ENCODE measurements around the gene CERS5. TPM values are rescaled to one million over a fixed set of nuclear protein-coding genes. Genes with fewer than 3 reads are reported as not detected.

CERS5 gene
- total RNA-seq, 1 donor from 2014 or later = 37.7 TPM

DNA sequence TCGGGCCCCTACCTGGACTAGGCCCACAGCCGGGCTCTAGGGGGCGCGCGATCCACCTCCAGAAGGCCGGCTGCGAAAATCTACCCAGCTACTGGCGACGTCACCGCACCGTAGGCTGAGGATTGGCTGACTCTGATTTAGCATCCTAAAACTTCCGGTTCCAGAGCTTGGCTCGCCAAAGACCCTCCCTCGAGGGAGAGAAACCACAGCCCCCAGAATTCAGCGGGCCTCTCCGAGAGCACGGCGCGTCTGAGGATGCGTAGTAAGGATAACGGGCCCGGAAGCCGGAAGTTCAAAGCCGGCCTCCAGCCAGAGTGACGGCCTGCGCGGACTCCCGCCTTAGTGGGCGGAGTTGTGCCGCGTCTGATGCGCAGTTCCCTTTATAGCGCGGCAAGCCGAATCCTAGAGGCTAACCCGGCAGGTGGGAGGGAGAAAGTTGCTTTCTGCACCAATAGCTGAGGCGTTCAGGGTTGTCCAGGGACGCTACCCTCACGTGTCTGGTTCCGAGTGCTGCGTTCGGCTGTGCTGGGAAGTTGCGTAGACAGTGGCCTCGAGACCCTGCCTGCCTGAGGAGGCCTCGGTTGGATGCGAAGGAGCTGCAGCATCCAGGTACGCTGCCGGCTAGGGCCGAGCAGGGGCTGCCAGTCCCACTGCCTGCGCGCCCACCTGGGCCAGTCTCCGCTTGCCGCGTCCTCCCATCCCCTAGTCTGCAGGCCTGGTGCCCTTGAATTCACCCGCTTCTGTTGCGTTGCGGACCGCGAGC is 55.3 kb downstream of the CERS5 start, which contains the start of gene COX14:
Gene COX14 (plus strand): TSS at position 544 of the 763 bp plus-strand sequence. CDS start 7,808 bp downstream, outside the sequence.
- Histone ChIP-seq H3K4me1 (peaks cover 52% of the 10 kb centered on the region), H3K27ac (peak within 1 kb of the TSS; percentile 97), H3K9me3 (no peaks in the 10 kb centered on the region), H3K36me3 (peaks cover 25% of the 10 kb centered on the region), H3K27me3 (ENCODE audit: low read depth) (no peaks in the 10 kb centered on the region), H3K4me3 (peak within 1 kb of the TSS; percentile 78)
- TF ChIP-seq, protein P1, sequence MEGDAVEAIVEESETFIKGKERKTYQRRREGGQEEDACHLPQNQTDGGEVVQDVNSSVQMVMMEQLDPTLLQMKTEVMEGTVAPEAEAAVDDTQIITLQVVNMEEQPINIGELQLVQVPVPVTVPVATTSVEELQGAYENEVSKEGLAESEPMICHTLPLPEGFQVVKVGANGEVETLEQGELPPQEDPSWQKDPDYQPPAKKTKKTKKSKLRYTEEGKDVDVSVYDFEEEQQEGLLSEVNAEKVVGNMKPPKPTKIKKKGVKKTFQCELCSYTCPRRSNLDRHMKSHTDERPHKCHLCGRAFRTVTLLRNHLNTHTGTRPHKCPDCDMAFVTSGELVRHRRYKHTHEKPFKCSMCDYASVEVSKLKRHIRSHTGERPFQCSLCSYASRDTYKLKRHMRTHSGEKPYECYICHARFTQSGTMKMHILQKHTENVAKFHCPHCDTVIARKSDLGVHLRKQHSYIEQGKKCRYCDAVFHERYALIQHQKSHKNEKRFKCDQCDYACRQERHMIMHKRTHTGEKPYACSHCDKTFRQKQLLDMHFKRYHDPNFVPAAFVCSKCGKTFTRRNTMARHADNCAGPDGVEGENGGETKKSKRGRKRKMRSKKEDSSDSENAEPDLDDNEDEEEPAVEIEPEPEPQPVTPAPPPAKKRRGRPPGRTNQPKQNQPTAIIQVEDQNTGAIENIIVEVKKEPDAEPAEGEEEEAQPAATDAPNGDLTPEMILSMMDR (IDR thresholded peaks at IDR 0.05) = peak; percentile 83
- DNase-seq (peak; percentile 99), ATAC-seq (peak; percentile 93 to 96)
- intact Hi-C loops (cut with DNase I) = no loop called here

DNA sequence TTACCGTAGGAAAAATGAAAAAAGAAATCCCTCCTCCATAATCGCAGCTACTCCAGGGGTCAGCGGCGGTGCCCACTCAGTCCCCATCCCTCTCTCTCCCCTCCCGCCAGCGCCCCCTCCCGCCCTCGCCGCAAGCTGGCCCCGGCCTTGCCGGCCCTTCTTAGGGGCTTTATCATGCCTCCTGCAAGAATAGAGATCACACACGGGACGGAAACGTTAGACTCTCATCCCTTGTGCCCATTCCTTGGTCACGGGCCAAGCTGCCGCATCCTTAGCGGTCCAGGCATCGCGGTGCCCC is 55.8 kb downstream of the CERS5 start:
- no peaks in the 10 kb centered on the region for H3K27me3 ChIP-seq (ENCODE audit: low read depth)
- intact Hi-C loops (cut with DNase I) = no loop called here
- TF ChIP-seq, protein P1 (IDR thresholded peaks at IDR 0.05) = no peak
- ATAC-seq = peak in 1 of 2 donors; percentile 0
- H3K4me1 ChIP-seq = peaks cover 47% of the 10 kb centered on the region
- no peak for DNase-seq
- H3K36me3 ChIP-seq = peaks cover 22% of the 10 kb centered on the region
- peak overlapping the region; percentile 33 for H3K4me3 ChIP-seq
- H3K9me3 ChIP-seq = no peaks in the 10 kb centered on the region
- peak overlapping the region; percentile 97 for H3K27ac ChIP-seq

DNA sequence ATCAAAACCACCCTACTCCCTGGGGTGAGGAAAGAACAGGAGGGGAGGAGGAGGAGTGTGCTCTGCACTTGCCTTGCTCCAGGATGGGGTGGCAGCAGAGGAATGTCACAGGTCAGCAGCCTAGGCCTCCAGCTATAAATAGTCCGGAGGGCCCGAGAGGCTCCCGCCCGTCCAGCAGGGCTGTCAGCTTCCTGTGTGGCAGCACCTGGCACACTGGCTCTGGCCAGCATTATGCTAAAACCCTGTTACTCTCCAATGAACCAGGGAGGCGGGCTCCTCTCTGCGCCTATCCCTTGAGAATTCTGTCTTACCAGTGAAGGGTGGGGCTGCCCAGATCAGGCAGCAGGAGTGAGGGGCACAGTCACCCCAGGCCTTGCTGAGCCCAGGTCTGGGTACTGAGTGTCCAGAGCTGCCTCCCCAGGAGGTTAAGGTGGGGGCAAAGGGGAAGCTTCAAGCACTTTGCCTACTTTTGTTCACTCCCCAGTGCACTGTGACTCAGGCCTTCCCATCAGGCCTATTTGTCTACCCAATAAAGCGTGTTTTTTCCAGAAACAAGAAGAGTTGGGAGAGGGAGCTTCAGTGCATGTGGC is 56.3 kb downstream of the CERS5 start:
- H3K9me3 ChIP-seq = no peaks in the 10 kb centered on the region
- DNase-seq = peak; percentile 83
- TF ChIP-seq, protein P1 (IDR thresholded peaks at IDR 0.05) = no peak
- H3K36me3 ChIP-seq = peaks cover 17% of the 10 kb centered on the region
- no peaks in the 10 kb centered on the region for H3K27me3 ChIP-seq (ENCODE audit: low read depth)
- H3K4me1 ChIP-seq = peaks cover 44% of the 10 kb centered on the region
- ATAC-seq = peak; percentile 33 to 39
- H3K27ac ChIP-seq = peak overlapping the region; percentile 97
- intact Hi-C loops (cut with DNase I) = no loop called here
- H3K4me3 ChIP-seq = peak overlapping the region; percentile 33

DNA sequence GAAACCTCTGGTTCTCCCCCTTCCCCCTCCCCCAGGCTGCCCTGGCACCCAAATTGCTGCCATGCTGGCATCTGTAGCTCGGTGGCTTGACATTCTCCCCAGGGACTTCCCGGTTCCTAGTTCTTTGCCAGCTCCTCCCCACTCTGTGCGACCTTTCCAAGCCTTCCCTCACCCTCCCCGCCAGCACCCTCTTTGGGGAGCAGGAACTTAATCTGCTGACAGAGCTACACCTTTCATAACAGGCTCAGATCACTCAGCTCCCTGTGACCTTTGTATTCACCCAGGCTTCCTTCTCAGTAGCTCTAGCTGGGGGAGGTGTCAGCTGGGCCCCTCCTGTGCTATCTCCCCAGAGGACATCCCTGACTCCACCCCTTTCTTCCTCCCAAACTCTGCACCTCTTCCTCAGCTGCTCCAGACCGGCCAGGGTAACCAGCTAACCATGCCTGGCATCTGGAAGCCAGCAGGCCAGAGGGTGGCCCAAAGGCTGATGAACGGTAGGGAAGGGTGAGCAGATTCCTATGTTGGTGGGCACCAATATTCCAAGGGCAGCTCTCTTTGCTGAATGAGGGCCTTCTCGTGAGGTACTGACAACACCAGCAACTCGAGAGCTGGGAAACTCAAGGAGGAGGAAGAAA is 56.9 kb downstream of the CERS5 start:
- Histone ChIP-seq H3K36me3 (peaks cover 11% of the 10 kb centered on the region), H3K4me3 (peak overlapping the region; percentile 33), H3K27ac (peak overlapping the region; percentile 97), H3K27me3 (ENCODE audit: low read depth) (no peaks in the 10 kb centered on the region), H3K4me1 (peaks cover 41% of the 10 kb centered on the region), H3K9me3 (no peaks in the 10 kb centered on the region)
- intact Hi-C loops (cut with DNase I) = no loop called here
- ATAC-seq (peak; percentile 1), DNase-seq (peak; percentile 78)
- TF ChIP-seq, protein P1 (IDR thresholded peaks at IDR 0.05) = no peak

DNA sequence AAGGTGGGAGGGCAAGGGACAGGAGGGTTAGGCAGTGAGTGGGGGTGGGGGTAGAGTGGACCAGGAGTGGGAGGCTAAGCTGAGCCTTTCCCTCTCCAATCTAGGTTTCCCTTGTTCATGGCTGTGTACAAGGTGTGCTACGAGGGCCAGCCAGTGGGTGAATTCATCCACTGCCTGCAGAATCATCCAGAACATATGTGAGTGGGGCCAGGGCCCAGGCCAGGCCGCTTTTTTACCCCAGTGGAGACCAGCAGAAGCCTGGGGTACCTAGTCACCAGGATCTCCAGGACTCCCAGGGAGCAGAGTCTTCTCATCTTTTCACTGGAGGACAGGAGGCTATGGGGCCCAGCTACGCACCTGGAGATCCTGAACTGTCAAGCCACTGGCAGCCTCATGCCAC is 57.9 kb downstream of the CERS5 start:
- Histone ChIP-seq H3K27ac (peak overlapping the region; percentile 97), H3K27me3 (ENCODE audit: low read depth) (no peaks in the 10 kb centered on the region), H3K36me3 (peaks cover 6% of the 10 kb centered on the region), H3K4me1 (peaks cover 45% of the 10 kb centered on the region), H3K9me3 (no peaks in the 10 kb centered on the region), H3K4me3 (no peak overlapping the region)
- intact Hi-C loops (cut with DNase I) = no loop called here
- TF ChIP-seq, protein P1 (IDR thresholded peaks at IDR 0.05) = no peak
- ATAC-seq = no peak
- DNase-seq = no peak
